GM19438 (cell line): ENCODE data around the gene CAPRIN2.

ENCODE experiments used
- ATAC-seq: cut with Tn5 transposase; IDR thresholded peaks from one replicate; pipeline ENCODE4 v1.9.1; 2021; ENCODE audit warnings: low read depth; ENCODE audit not compliant: unreplicated experiment

Gene CAPRIN2

DNA sequence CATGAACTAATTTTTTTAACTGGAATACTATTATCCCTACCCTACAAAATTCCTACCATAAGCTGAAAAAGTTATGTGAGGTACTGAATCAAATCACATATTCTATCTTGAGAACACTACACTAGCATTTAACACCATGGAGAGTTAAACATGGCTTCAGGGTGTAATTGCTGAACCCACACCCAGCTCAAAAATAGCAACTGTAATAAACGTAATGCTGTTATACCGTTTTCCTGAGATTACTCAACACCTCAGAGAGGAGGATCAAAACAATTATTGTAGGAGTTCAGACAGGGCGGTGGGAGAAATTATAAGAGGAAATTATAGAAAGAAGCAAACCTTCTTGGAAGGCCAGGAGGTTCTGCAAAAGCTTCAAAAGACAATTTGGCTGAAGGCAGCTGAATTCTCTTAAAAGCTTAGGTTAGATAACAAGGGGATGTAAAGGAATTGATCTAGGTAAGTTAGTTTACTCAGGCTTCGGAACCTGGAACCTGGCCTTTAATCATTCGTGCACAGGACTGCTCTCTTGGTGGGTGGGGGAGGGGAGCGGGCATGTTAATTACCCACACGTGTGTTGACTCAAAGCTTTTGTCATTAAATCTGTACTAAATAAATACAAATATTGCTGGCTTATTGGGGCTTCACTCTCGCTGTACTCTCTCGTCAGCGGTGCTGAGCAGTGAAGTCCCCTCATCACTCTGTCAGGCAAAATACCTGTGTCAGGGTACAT is 47.0 kb downstream of the CAPRIN2 start:
- ATAC-seq, result no peak

DNA sequence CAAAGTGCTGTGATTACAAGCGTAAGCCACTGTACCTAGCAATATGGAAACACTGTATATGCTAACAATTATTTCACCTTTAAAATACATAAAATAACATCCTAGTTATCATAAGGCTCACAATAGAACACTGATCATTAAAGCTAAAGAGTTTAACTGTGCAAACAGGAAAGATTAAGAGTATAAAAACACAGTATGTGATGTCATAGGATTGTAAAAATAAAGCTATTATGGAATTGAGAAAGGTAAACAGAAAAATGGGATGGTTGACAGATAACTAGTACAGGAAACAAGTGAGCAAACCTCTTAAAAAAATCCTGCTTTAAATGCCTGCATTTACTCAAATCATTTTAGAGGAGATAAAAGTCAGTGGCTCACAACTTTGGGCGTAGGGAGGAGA is 48.3 kb downstream of the CAPRIN2 start:
- ATAC-seq, result no peak

DNA sequence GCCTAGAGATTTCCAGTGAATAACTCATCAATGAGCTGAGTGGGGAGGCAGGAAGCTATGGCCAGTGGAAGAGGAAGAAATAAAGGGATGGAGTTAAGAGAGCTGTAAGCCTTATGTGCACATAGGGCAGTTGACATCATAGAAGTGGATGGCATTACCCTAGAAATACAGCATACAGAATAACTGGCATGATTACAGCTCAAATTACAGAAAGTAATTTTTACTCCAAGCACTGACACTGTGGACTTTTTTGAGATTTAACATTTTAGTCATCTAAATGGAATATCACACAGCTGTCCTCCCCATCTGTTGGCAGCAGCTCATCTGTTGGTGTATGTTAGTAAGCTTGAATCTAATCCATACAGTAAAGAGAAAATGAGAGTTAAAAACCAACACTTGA is 53.7 kb downstream of the CAPRIN2 start:
- no peak for ATAC-seq

DNA sequence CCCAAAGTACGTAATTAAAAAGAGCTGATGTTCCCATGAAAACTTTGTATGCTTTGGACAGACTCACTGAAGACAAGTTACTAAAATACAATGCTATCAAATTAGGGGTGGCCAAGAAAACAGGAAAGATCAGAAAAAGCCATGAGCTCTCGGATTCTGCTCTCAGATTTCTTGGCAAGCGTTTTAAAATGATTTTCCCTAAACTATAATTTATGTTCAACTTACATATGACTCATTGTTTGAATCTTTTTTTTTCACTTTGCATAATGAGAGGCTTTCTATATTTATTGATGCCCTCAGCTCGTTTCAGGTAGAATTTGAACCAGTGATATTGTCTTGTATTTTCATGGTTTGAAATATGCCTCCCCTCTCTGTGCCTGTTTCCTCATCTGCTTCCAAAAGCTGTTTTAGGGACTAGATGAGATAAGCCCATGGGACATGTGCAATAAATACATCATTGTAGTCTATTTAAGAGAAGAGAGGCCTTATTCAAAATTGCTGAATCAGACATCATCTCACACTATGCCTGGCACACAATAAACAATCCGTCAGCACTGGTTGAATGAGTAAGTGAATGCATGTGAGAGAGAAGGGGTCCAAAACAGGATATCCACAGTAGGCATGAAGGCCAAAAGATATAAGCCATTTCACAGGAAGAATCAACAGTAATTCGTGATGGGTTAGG is 54.4 kb downstream of the CAPRIN2 start:
- ATAC-seq, result no peak

DNA sequence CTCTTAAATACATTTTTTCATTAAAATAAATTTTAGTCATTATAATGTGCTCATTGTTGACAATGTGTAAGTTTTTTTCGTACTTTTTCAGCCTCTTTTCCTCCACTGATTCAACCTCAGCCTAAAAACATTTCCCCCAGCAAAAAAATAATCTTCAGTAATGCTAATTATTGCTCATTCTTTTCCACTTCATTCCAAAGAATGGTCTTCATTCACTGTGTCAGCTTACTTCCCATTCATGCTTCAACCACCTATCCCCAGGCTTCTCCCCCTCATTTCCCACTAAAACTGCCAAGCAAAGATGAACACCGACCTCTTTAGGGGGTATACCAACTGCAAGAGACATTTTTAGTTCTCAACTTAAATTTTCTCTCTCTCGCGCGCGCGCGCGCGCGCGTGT is 56.4 kb downstream of the CAPRIN2 start:
- no peak for ATAC-seq

DNA sequence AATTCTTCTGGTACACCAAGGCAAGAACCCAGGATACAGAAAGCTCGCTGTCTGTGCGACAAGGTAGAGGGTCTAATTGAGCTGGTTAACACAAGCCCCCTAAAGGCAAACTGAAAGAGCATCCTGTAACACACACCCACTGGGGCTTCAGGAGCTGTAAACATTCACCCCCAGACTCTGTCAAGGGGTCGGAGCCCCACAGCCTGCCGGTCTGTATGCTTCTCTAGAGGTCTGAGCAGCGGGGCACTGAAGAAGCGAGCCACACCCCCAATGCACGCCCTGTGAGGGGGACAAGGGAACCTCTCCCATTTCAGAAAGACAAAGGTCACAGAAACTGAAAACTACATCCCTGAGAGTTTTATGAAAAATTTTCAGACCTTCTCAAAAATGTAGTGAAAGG is 57.8 kb downstream of the CAPRIN2 start:
- no peak for ATAC-seq

DNA sequence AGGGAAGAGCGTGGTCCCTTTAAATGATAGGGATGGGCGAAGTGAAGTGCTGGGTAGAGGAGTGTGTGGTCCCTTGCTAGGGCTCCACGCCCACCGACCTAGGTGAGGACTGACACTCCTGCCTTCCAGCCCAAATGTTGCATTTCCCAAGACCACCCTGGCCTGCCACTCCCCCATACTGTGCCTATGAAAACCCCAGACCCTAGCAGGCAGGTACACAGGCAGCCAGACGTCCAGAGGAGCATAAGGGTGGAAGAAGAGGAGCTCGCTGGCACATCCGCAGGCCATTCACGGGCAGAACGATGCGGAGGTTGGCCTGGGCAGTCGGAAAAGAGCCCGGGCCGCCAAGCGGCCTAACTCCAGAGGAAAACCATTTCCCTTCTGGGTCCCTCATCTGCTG is 58.3 kb downstream of the CAPRIN2 start:
- ATAC-seq, result no peak

DNA sequence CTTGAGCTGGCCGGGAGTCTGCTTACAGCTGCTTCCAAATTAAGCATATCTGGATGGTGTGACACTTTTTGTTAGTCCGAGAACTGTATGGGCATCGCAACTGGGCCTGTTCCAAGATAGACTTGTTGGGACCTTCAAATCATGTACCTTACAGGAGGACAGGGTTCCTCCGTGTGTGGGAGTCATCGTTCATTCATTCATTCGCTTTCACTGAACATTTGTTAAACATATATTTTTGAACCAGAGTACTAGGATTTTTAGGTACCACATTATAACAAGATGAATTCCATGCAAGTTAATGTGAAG is 58.7 kb downstream of the CAPRIN2 start:
- peak; percentile 43 for ATAC-seq

DNA sequence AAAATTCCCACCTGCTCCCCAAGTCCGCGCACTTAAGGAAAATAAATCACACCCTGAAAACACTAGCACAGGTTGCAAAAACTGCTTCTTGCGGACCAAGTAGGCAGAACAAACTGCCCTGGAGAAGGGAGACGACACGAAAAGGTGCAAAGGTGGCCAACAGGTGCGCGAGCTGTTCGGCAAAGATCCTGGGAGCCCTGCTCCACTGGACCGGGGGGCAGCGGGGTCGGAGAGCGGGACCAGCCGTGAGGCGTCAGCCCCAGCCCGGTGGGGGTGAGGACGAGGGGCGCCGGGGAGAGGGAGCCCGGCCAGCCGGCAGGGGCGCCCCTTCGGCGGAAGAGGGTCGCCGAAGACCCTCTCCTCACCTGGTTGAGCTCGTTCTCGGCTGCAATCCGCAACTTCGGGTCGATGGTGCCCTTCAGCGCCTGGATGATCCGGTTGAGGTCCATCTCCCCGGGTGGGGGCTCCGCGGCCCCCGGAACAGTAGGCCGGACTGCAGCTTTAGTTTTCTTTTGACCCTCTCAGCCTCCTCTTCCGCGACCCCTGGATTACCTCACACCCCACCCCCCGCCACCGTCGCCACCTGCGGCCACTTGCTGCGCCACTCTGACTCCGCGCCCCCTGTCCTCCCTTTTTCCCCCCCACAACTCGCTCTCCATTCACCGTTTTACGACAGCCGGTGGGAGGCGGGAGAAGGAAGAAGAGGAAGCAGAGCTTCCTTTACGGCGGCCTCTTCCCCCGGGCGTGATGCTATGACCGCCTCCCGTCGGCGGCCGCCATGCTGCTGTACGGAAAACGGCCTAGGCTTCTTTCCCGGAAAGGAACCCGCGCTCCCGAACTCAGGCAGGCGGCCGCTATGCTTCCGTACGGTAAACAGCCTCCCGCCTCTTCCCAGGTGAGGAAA is 59.3 kb downstream of the CAPRIN2 start, which contains the start of gene IPO8:
Gene IPO8, minus strand, starts transcription at position 671 of the 904 bp plus-strand sequence. Its CDS starts 222 bp downstream, at position 449.
- peak; percentile 70 for ATAC-seq

DNA sequence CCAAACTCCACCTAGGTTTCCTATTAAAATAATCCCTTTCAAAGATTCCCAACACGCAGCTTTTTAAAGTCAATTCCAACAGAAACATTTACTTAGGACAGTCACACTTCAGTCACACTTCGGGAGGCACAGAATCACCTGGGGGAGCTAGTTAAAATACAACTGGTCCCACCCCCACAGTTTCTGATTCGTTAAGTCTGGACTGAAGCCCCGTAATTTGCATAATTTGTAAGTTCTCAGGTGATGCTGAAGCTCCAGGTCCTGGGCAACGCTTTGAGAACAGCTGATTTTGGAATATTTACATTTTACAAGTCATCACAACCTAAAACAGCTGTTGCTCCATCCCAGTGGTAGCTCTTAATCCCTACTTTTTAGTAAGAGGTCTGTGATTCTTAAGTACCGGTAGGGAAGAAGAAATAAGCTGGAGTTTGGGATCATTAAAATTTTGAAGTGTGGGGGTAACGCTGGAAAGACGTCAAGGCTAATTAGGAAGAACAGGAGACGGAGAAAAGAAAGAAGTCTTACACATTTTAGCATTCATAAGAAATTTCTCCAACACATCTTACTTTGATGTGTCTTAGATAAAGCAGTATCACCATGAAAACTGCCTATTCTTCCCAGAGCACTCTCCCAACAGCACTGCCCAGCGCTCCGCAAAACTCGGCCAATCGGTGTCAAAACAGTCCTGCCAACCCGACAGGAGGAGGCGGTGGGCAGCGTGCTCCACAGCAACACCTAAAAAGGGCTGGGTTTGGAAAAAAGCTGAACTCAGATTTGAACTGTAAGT is 60.1 kb downstream of the CAPRIN2 start:
- peak; percentile 28 for ATAC-seq

DNA sequence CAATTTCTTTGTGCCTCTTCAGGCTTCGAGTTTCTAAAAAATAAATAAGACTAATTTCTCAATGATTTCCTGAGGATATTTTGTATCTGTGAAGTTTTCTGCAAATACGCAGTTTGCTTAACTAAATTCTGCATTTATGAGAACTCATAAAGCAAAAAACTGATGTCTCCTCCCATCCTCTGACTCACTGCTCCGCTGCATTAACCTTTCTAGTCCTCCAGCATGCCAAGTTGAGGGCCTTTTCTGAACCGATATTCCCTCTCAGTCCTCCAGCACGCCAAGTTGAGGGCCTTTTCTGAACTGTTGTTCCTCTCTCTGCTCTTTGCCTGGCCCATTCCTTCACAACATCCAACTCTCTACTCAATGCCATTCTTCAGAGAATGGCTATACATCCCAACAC is 62.3 kb downstream of the CAPRIN2 start:
- no peak for ATAC-seq

DNA sequence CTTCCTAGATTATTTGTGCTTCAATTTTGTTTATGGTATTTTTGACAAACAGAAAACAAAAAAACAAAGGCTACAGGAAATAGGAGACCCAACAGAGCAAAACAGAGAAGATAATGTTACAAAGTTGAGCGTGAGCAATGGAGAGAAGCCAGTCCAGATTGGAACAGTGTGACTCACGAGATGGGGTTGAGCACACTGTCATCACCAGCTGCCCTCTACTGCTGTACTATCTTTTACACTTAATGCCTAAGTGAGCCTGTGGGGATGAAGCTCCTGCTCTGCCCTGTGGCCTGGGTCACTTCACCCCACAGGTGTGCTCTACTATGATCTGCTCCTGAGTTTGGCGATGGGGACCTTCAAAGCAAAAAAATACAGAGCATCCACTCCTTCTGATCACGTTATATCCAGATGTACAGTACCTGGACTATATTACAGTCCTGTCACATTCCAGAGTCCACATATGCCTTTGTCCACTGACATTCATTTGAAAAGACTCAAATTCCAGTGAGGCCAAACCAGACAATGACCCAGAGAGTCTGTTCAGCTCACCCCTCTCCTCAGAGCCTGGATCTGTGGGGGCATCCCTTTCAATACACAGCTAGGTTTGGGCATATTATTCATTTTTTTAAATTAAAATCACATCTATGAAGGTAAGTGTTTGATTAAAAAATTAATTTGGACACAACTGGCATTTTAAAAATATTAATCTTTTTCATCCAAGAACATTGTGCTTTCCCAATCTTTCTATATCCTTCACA is 63.5 kb downstream of the CAPRIN2 start:
- no peak for ATAC-seq

DNA sequence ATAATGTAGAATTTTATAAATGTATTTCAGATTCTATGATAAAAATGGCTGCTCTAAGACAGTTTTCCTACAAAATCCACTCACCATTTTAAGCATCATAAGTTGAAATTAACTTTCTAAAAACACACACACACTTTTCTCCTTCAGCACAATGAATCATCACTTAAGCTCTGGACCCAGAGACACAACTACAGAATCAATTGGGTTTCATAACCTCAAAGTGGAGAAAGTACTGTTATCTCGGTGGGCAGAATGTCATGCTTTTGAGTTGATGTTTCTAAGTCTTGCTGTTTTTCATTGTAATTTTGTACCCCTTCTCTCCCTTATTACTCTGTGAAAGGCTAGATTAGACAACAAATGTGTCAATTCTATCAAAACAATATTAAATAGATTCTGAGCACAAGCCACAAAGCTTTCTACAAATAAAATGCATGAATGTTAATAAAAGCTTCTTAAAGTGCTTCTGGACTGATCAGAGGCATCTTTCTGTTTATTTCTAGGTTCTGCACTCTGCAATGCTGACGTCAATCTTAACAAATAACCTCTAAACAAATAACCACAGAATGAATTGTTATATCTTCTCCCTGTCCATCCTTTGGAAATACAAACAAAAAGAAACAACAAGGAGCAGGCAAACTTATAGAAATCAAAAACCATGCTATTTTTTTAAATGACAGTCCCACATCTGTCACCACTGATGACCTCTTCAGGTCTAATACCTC is 67.3 kb downstream of the CAPRIN2 start:
- ATAC-seq, result no peak

DNA sequence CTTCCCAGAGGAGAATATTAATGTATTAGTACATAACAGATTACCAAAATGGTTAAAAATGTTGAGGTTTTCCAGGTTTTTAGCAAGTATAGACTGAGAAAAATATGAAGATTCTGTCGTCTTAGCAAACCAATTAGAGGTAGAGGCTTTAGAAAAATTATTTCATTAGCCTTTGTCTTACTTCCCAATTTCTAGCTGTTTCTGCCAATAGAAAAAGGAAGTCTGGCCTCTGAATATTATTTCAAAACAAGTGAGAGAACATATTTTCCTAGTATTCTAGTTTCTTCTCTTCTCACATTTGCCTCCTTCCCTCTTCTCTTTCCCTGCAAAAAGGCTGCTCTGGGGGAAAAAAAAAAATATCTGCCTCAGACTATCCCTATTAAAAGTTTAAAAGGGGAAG is 75.5 kb downstream of the CAPRIN2 start:
- no peak for ATAC-seq

DNA sequence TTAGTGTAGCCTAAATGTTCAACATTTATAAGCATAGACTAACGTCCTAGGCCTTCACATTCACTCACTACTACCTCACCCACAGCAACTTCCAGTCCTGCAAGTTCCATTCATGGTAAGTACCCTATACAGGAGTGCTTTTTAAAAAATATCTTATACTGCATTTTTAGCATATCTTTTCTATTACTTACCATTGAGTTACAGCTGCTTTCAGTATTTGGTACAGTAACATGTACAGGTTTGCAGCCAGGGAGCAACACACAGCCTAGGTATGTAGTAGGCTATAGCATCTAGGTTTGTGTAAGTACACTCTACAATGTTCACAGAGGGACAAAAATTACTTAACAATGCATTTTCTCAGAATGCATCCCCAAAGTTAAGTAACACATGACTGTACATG is 76.5 kb downstream of the CAPRIN2 start:
- ATAC-seq, result no peak

DNA sequence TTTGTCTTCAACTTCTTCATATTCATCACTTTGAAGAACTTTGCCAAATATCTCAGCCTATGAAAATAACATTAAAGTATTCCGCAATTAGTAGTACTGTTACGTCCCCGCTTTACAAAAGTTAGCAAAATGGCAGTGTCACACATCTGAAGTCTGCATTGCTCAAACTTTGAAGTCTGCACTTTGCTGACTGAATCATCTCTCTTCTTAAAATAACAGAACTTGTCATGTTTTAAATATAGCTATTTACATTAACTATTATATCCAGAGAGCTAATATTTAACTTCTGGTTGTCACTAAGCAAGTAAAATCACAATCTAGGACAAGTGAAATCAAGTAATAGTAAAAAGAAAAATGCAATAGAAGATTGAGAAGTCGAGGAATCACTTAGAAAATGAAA is 93.5 kb downstream of the CAPRIN2 start:
- ATAC-seq, result no peak
